Mucosa of descending colon (tissue), 3 donors: Measurements from ENCODE around the gene ST3GAL5. TPM values are rescaled to one million over a fixed set of nuclear protein-coding genes. Genes with fewer than 3 reads are reported as not detected.

Experiments used
- ATAC-seq: fragments of 200-7000 bp; cut with Tn5 transposase; one replicate; pipeline ENCODE4 v1.9.1; 2020; ENCODE audit warnings: mild to moderate bottlenecking, moderate library complexity
- DNase-seq, 3 donors: peaks; one replicate each; pipeline ENCODE4 v3.0.0-alpha.2; 2020
- H3K36me3 ChIP-seq: fragments of 200-600 bp; one replicate; pipeline ENCODE4 v1.8.0; 2021; ENCODE audit warnings: low read depth, mild to moderate bottlenecking
- H3K4me1 ChIP-seq: fragments of 200-600 bp; one replicate; pipeline ENCODE4 v1.8.0; 2021; ENCODE audit warnings: low read depth, mild to moderate bottlenecking
- H3K4me3 ChIP-seq: fragments of 200-600 bp; one replicate; pipeline ENCODE4 v1.8.0; 2021; ENCODE audit warnings: mild to moderate bottlenecking
- H3K9me3 ChIP-seq: fragments of 200-600 bp; one replicate; pipeline ENCODE4 v1.8.0; 2021; ENCODE audit warnings: mild to moderate bottlenecking
- CTCF ChIP-seq: fragments of 200-600 bp; IDR thresholded peaks from one replicate; pipeline ENCODE4 v1.8.0; 2022; ENCODE audit warnings: antibody characterized with exemption, mild to moderate bottlenecking
- intact Hi-C, 2 donors: fragments of 100-400 bp; cut with DNase I in 1 of 2; cut with micrococcal nuclease in 1 of 2; formaldehyde crosslinking; loops; one replicate each; pipeline versions ENCODE4 v1.11.0 to v1.11.1; 2022; cut with DNase I, micrococcal nuclease
- total RNA-seq, 3 donors: library from RNA; stranded (reverse); fragmentation: NEBNext Ultra II Directional in 2 of 3; extraction: Animal tissue kit (Norgen Biotek cat#: 25700) in 2 of 3; gene quantifications; one replicate each; pipeline versions ENCODE4 v1.2.1 to v1.2.4, GENCODE V29; 2021 to 2023
- donor health status: DM: no; HTN: no; CAD: no; lungs with moderate emphysema.
- donor health status: DM: no; HTN: no; CAD: no.
- donor health status: DM: no; HTN: yes; CAD: no.

ST3GAL5 gene
- total RNA-seq, 3 donors from 2014 or later = 5.0 to 19.0 (median 5.4) TPM

- peaks cover 4% of the 10 kb centered on the region for H3K9me3 ChIP-seq
- ATAC-seq (no peak), DNase-seq (no peak)
- no peak for TF ChIP-seq CTCF
- no peaks in the 10 kb centered on the region for H3K36me3 ChIP-seq
- intact Hi-C loops = no loop called here
- no peaks in the 10 kb centered on the region for H3K4me1 ChIP-seq
- H3K4me3 ChIP-seq = no peak overlapping the region
These were observed 9.9 kb downstream of the ST3GAL5 start for GRCh38 chr2:85878719-85879370.

GRCh38 chr2:85875350-85876050 is 13.3 kb downstream of the ST3GAL5 start:
- Histone ChIP-seq H3K4me3 (no peak overlapping the region), H3K36me3 (no peaks in the 10 kb centered on the region), H3K4me1 (no peaks in the 10 kb centered on the region), H3K9me3 (no peaks in the 10 kb centered on the region)
- TF ChIP-seq CTCF = no peak
- intact Hi-C loops = no loop called here
- DNase-seq = no peak
- ATAC-seq = no peak

GRCh38 chr2:85873679-85874078 is 15.1 kb downstream of the ST3GAL5 start:
- Histone ChIP-seq H3K9me3 (no peaks in the 10 kb centered on the region), H3K36me3 (no peaks in the 10 kb centered on the region), H3K4me3 (no peak overlapping the region), H3K4me1 (no peaks in the 10 kb centered on the region)
- DNase-seq = no peak
- ATAC-seq = no peak
- TF ChIP-seq CTCF = no peak
- intact Hi-C loops = no loop called here

GRCh38 chr2:85872536-85873161 is 16.1 kb downstream of the ST3GAL5 start:
- DNase-seq = no peak

More at GRCh38 chr2:85872536-85873161, 16.1 kb downstream of the ST3GAL5 start:
- Histone ChIP-seq H3K4me3 (no peak overlapping the region), H3K36me3 (no peaks in the 10 kb centered on the region), H3K9me3 (no peaks in the 10 kb centered on the region), H3K4me1 (no peaks in the 10 kb centered on the region)
- TF ChIP-seq CTCF = no peak
- no peak for ATAC-seq
- intact Hi-C loops = no loop called here
